Fibroblast of skin of right biceps (primary cell): ENCODE measurements around the gene RABGAP1L.
"Not testable (repeated sequence)": the region's sequence is repeated elsewhere in the genome, so short reads cannot be mapped to it uniquely, and the experiment has no call there.

Experiments
- DNase-seq: peaks from one replicate; pipeline ENCODE4 v3.0.0-alpha.2; 2013

RABGAP1L gene

GRCh38 chr1:175013445-175013844, 854.1 kb downstream of the RABGAP1L start:
- no peak for DNase-seq

GRCh38 chr1:175015243-175015642, 855.9 kb downstream of the RABGAP1L start:
- peak; percentile 83 for DNase-seq

- no peak for DNase-seq
Observed at GRCh38 chr1:175019524-175019923, 860.2 kb downstream of the RABGAP1L start.

- DNase-seq, result peak; percentile 98
Observed at GRCh38 chr1:175023043-175023921, 864.0 kb downstream of the RABGAP1L start, which contains the start of gene MRPS14. Gene MRPS14 (minus strand): TSS chr1:175023425. CDS start chr1:175023408, 17 bp downstream.

GRCh38 chr1:175023922-175024242, 864.6 kb downstream of the RABGAP1L start:
- DNase-seq, result not testable (repeated sequence)

GRCh38 chr1:175024773-175025172, 865.5 kb downstream of the RABGAP1L start:
- DNase-seq, result no peak

GRCh38 chr1:175033953-175034352, 874.6 kb downstream of the RABGAP1L start:
- DNase-seq, result no peak

- no peak for DNase-seq
Observed at GRCh38 chr1:175034775-175035174, 875.5 kb downstream of the RABGAP1L start.

GRCh38 chr1:175035865-175036264, 876.5 kb downstream of the RABGAP1L start:
- DNase-seq, result no peak

GRCh38 chr1:175036476-175036875, 877.2 kb downstream of the RABGAP1L start:
- DNase-seq, result no peak

- DNase-seq, result no peak
Observed at GRCh38 chr1:175037416-175037815, 878.1 kb downstream of the RABGAP1L start.

GRCh38 chr1:175040324-175040879, 881.1 kb downstream of the RABGAP1L start:
- DNase-seq, result no peak

- no peak for DNase-seq
Observed at GRCh38 chr1:175042650-175043049, 883.3 kb downstream of the RABGAP1L start.

- DNase-seq, result no peak
Observed at GRCh38 chr1:175043824-175044223, 884.5 kb downstream of the RABGAP1L start.

- not testable (repeated sequence) for DNase-seq
Observed at GRCh38 chr1:175044591-175044990, 885.3 kb downstream of the RABGAP1L start.
